GM18499 (cell line): ENCODE data around the gene NUDT16L1.

Experiments
- ATAC-seq: cut with Tn5 transposase; IDR thresholded peaks from one replicate; pipeline ENCODE4 v1.9.1; 2021; ENCODE audit warnings: moderate number of reproducible peaks; ENCODE audit not compliant: insufficient read depth, unreplicated experiment

The NUDT16L1 gene

GRCh38 chr16:4744555-4745273 lies 51.4 kb downstream of the NUDT16L1 start:
- no peak for ATAC-seq

GRCh38 chr16:4745274-4745569 lies 51.9 kb downstream of the NUDT16L1 start:
- ATAC-seq: no peak
